H1 (cell line): Measurements from ENCODE around the gene CHFR. TPM values are rescaled to one million over a fixed set of nuclear protein-coding genes. Genes with fewer than 3 reads are reported as not detected.

ENCODE experiments used
- POU5F1 ChIP-seq: IDR thresholded peaks from 2 replicates; pipeline ENCODE4 v1.6.1; 2011; ENCODE audit warnings: low read depth, mild to moderate bottlenecking, low read length, moderate library complexity
- polyA plus RNA-seq, 7 experiments: library from polyadenylated mRNA; depleted of rRNA in 3 of 7; stranded (reverse) in 5 of 7; unstranded in 2 of 7; fragments of >200 nt in 5 of 7; fragments of 200-250 nt in 2 of 7; gene quantifications; 1 replicate in 5 of 7; 2 replicates in 1 of 7; 4 replicates in 1 of 7; pipeline versions ENCODE4 v1.2.1 to v1.2.3, GENCODE V29; 2011 to 2013; ENCODE audit warnings: missing spikeins in 2 of 7, mixed read lengths in 2 of 7
- total RNA-seq: library from RNA; stranded (reverse); fragmentation: NEBNext Ultra II Directional; extraction: Animal tissue kit (Norgen Biotek cat#: 25700); gene quantifications from 2 replicates; pipeline ENCODE4 v1.2.1, GENCODE V29; 2021

CHFR gene
- total and polyA plus RNA-seq, 2 of the 8 experiments (the other 6 are each of a cell fraction or from before 2014, with no cell fraction given), result 31.4 to 44.6 TPM

DNA sequence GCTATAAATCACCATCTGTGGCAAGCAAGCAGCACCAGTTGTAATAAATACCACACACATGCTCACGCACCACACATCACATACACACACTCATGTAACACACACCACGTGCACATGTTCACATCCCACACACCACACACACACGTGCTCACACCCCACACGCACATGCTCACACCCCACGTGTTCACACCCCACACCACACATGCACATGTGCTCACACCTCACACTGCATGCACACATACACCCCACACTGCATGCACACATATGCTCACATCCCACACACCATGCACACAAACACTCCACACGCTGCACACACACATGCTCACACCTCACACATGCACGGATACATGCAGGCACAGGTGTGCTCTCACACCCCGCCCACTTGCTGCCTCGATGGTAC, 102.8 kb downstream of the CHFR start (continued):
- TF ChIP-seq POU5F1, result no peak
